Muscle layer of colon (tissue), 2 donors: ENCODE results near the gene PLB1.

Experiments used
- H3K27ac ChIP-seq: one replicate; pipeline ENCODE4 v1.7.0; 2013; ENCODE audit warnings: low read depth, mild to moderate bottlenecking, low read length, moderate library complexity
- H3K27me3 ChIP-seq, 2 donors: one replicate each; pipeline ENCODE4 v1.7.0; 2013; ENCODE audit warnings: low read length in 2 of 2, mild to moderate bottlenecking in 2 of 2; ENCODE audit not compliant: insufficient read depth in 2 of 2, control insufficient read depth in 1 of 2
- H3K36me3 ChIP-seq: one replicate; pipeline ENCODE4 v1.7.0; 2013; ENCODE audit warnings: mild to moderate bottlenecking, low read length; ENCODE audit not compliant: insufficient read depth
- H3K4me1 ChIP-seq: one replicate; pipeline ENCODE4 v1.7.0; 2013; ENCODE audit warnings: mild to moderate bottlenecking, low read length; ENCODE audit not compliant: insufficient read depth
- H3K4me3 ChIP-seq, 2 donors: one replicate each; pipeline ENCODE4 v1.7.0; 2013; ENCODE audit warnings: low read length in 2 of 2, low read depth in 1 of 2, mild to moderate bottlenecking in 1 of 2, moderate library complexity in 1 of 2
- H3K9ac ChIP-seq: one replicate; pipeline ENCODE4 v1.7.0; 2013; ENCODE audit warnings: low read length
- H3K9me3 ChIP-seq: one replicate; pipeline ENCODE4 v1.7.0; 2013; ENCODE audit warnings: mild to moderate bottlenecking, low read length
- donor health status: abdominal sarcoma.
- donor health status: Adenocarcinoma of cecum.

PLB1 gene

GRCh38 chr2:28488083-28488830, 7.6 kb upstream of the PLB1 start:
- no peak overlapping the region for H3K27ac ChIP-seq
- no peaks in the 10 kb centered on the region for H3K36me3 ChIP-seq
- H3K4me1 ChIP-seq = no peaks in the 10 kb centered on the region
- no peak overlapping the region for H3K4me3 ChIP-seq
- H3K9ac ChIP-seq = no peak overlapping the region
- no peaks in the 10 kb centered on the region for H3K9me3 ChIP-seq
- no peaks in the 10 kb centered on the region for H3K27me3 ChIP-seq

- Histone ChIP-seq H3K27ac (no peak overlapping the region), H3K36me3 (no peaks in the 10 kb centered on the region), H3K4me1 (no peaks in the 10 kb centered on the region), H3K4me3 (no peak overlapping the region), H3K9me3 (no peaks in the 10 kb centered on the region), H3K9ac (no peak overlapping the region), H3K27me3 (no peaks in the 10 kb centered on the region)
Observed at GRCh38 chr2:28488858-28489575, 6.8 kb upstream of the PLB1 start.

DNA sequence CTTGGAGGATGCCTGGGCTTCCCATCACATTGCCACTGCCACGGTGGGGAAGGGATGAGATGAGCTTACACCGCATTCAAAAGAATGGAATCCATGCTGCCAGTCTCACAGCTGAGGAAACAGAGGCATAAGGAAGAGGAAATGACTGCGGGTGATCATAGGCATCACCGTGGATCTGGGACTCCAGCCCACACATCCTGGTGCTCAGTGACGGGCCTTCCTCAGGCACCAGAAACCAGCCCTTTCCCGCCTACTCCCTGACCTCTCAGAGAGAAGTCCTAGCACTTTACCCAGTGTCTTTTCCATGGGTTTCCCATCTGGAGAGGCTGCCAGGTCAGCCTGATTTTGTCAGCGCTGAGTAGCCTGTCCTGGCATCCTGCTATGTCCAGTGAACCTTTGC, 5.3 kb upstream of the PLB1 start:
- H3K9me3 ChIP-seq = no peaks in the 10 kb centered on the region
- H3K4me3 ChIP-seq = no peak overlapping the region
- H3K27ac ChIP-seq = no peak overlapping the region
- H3K36me3 ChIP-seq = no peaks in the 10 kb centered on the region
- H3K9ac ChIP-seq = no peak overlapping the region
- H3K4me1 ChIP-seq = no peaks in the 10 kb centered on the region
- H3K27me3 ChIP-seq = no peaks in the 10 kb centered on the region

DNA sequence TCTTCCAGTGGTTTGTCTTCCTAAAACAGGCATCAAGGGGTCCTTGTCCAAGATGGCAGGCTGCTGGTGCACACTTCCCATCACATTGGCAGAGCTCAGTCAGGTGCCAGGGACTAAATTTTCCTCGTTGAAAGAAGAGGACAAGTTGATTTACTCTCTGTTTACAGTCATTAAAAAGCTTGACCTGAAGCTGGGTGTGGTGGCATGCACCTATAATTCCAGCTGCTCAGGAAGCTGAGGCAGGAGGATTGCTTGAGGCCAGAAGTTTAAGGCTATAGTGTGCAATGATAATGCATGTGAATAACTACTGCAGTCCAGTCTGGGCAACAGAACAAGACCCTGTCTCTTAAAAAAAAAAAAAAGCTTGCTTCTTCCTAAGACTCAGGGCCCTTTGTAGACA, 3.6 kb upstream of the PLB1 start:
- Histone ChIP-seq H3K4me3 (no peak overlapping the region), H3K9me3 (no peaks in the 10 kb centered on the region), H3K27ac (no peak overlapping the region), H3K4me1 (no peaks in the 10 kb centered on the region), H3K27me3 (no peaks in the 10 kb centered on the region), H3K9ac (no peak overlapping the region), H3K36me3 (no peaks in the 10 kb centered on the region)

DNA sequence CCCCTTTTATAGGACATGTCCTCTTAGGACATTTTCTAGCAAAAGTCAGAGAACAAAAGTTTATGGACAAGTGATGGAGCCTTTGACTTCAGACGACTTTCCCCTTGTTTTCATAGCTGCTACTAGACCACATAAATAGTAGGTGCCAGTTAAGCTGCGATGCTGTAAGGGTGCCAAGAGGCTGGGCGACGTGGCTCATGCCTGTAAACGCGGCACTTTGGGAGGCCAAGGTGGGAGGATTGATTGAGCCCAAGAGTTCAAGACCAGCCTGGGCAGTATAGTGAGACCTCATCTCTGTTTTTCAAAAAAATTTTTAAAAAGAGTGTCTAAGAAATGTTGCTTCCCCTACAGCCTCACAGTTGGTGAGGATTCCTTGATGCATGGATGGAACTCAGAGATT, 2.2 kb upstream of the PLB1 start:
- Histone ChIP-seq H3K9ac (no peak overlapping the region), H3K27ac (no peak overlapping the region), H3K9me3 (no peaks in the 10 kb centered on the region), H3K4me1 (no peaks in the 10 kb centered on the region), H3K4me3 (no peak overlapping the region), H3K36me3 (no peaks in the 10 kb centered on the region), H3K27me3 (no peaks in the 10 kb centered on the region)

DNA sequence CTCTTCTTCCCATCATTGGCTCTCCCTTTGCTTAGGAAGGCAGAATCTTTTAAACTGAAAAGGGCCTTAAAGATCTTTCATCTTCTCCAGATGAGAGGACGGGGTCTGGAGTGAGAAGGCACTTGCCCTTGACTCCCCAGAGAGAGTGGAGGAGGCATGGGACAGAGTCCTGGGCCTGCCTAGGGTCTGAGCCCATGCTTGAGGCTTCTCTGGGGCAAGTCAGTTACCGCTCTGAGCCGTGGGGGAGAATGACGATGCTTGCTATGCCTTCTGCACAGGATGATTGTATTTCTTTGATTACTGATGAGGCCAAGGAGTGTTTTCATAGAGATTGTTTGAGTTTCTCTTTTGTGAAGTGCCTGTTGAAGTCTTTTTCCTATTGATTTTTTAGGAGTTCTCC, 921 bp downstream of the PLB1 start:
- H3K27ac ChIP-seq = no peak overlapping the region

GRCh38 chr2:28497206-28497605, 1.3 kb downstream of the PLB1 start:
- Histone ChIP-seq H3K4me3 (no peak overlapping the region), H3K27me3 (no peaks in the 10 kb centered on the region), H3K27ac (no peak overlapping the region), H3K36me3 (no peaks in the 10 kb centered on the region), H3K9ac (no peak overlapping the region), H3K4me1 (no peaks in the 10 kb centered on the region), H3K9me3 (no peaks in the 10 kb centered on the region)

More for the DNA sequence above, 921 bp downstream of the PLB1 start:
- H3K9me3 ChIP-seq = no peaks in the 10 kb centered on the region
- H3K4me1 ChIP-seq = no peaks in the 10 kb centered on the region
- no peaks in the 10 kb centered on the region for H3K36me3 ChIP-seq
- no peak overlapping the region for H3K4me3 ChIP-seq
- no peaks in the 10 kb centered on the region for H3K27me3 ChIP-seq
- H3K9ac ChIP-seq = no peak overlapping the region

GRCh38 chr2:28499282-28499681, 3.4 kb downstream of the PLB1 start:
- H3K36me3 ChIP-seq = no peaks in the 10 kb centered on the region
- no peak overlapping the region for H3K27ac ChIP-seq
- no peaks in the 10 kb centered on the region for H3K9me3 ChIP-seq
- H3K4me1 ChIP-seq = no peaks in the 10 kb centered on the region
- H3K27me3 ChIP-seq = no peaks in the 10 kb centered on the region
- H3K4me3 ChIP-seq = no peak overlapping the region
- H3K9ac ChIP-seq = no peak overlapping the region

DNA sequence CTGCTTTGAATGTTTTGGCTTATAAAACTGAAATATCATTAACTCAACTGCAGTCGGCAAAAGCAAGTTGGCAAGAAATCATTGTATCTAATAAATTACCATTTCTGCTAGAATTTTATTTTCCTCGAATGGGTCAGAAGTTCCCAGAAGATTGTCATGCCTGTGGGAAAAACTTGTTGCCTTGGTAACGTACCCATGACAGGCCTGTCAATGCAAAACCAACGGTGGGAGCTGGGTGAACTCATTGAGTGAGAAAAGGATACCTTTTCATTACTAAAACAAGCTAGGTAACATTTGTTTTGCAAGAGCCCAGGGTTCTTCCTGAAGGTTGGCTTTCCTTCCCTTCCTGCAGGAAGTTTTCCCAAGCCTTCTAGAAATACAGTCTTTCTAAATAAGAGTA, 9.5 kb downstream of the PLB1 start:
- Histone ChIP-seq H3K9ac (no peak overlapping the region), H3K4me3 (no peak overlapping the region), H3K9me3 (no peaks in the 10 kb centered on the region), H3K36me3 (no peaks in the 10 kb centered on the region), H3K4me1 (no peaks in the 10 kb centered on the region), H3K27me3 (no peaks in the 10 kb centered on the region), H3K27ac (no peak overlapping the region)

- H3K4me1 ChIP-seq = no peaks in the 10 kb centered on the region
- H3K9me3 ChIP-seq = no peaks in the 10 kb centered on the region
- no peak overlapping the region for H3K27ac ChIP-seq
- no peaks in the 10 kb centered on the region for H3K36me3 ChIP-seq
- no peaks in the 10 kb centered on the region for H3K27me3 ChIP-seq
- H3K4me3 ChIP-seq = no peak overlapping the region
- no peak overlapping the region for H3K9ac ChIP-seq
Observed at GRCh38 chr2:28506112-28506910, 10.5 kb downstream of the PLB1 start.
